PC-3 (cell line): ENCODE results near the gene IDE.

ENCODE experiments used
- EZH2phosphoT487 ChIP-seq: fragments of 300-600 bp; sonication (generic); IDR thresholded peaks from 2 replicates; pipeline ENCODE4 v1.6.1; 2018; ENCODE audit warnings: mild to moderate bottlenecking, antibody characterized with exemption, low read length, borderline replicate concordance
- TF ChIP-seq, protein P1 (sequence below): fragments of 300-600 bp; sonication (generic); conservative IDR thresholded peaks from 2 replicates; pipeline ENCODE4 v1.5.1; 2017; ENCODE audit warnings: antibody characterized with exemption, low read depth, mild to moderate bottlenecking, low read length

DNA sequence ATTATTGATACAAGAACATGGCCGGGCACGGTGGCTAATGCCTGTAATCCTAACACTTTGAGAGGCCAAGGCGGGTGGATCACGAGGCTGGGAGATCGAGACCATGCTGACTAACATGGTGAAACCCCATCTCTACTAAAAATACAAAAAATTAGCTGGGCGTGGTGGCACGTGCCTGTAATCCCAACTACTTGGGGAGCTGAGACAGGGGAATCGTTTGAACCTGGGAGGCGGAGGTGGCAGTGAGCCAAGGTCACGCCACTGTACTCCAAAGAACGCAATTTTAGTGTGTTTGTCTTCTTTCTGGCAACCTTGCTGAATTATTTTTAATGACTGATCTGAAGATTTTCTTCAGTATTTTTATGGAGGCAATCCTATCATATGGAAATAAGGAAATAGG, 46.2 kb downstream of the IDE start:
- TF ChIP-seq EZH2phosphoT487: no peak
- TF ChIP-seq, protein P1, sequence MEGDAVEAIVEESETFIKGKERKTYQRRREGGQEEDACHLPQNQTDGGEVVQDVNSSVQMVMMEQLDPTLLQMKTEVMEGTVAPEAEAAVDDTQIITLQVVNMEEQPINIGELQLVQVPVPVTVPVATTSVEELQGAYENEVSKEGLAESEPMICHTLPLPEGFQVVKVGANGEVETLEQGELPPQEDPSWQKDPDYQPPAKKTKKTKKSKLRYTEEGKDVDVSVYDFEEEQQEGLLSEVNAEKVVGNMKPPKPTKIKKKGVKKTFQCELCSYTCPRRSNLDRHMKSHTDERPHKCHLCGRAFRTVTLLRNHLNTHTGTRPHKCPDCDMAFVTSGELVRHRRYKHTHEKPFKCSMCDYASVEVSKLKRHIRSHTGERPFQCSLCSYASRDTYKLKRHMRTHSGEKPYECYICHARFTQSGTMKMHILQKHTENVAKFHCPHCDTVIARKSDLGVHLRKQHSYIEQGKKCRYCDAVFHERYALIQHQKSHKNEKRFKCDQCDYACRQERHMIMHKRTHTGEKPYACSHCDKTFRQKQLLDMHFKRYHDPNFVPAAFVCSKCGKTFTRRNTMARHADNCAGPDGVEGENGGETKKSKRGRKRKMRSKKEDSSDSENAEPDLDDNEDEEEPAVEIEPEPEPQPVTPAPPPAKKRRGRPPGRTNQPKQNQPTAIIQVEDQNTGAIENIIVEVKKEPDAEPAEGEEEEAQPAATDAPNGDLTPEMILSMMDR: no peak
